AG09319 (cell line): ENCODE measurements around the gene PHF21B.

Experiments
- DNase-seq: peaks from one replicate; pipeline ENCODE4 v3.0.0-alpha.2; 2010; ENCODE audit warnings: low read depth; ENCODE audit errors: extremely low read depth
- CTCF ChIP-seq: IDR thresholded peaks from 2 replicates; pipeline ENCODE4 v1.5.1; 2011; ENCODE audit warnings: low read depth, mild to moderate bottlenecking, inconsistent platforms, low read length, moderate library complexity

Gene PHF21B

GRCh38 chr22:44880610-44881290, 129.1 kb downstream of the PHF21B start:
- TF ChIP-seq CTCF, result no peak

DNA sequence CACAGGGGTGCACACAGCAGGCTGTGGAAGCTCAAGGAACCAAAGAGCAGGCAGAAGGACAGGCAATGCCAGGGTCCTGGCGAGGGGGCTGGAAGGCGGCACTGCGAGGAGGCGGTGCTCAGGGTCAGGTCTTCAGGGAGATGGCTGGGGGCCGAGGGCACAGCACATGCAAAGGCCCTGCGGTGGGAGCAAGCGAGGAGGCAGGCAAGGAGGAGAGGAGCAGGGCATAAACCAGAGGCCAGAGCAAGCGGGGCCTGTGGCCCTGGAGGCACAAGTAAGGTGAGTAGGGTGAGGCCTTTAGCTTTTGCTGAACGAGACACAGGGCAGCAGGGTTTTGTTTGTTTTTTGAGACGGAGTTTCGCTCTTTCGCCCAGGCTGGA, 130.5 kb downstream of the PHF21B start:
- no peak for DNase-seq
- no peak for TF ChIP-seq CTCF

More at GRCh38 chr22:44880610-44881290, 129.1 kb downstream of the PHF21B start:
- DNase-seq, result no peak

DNA sequence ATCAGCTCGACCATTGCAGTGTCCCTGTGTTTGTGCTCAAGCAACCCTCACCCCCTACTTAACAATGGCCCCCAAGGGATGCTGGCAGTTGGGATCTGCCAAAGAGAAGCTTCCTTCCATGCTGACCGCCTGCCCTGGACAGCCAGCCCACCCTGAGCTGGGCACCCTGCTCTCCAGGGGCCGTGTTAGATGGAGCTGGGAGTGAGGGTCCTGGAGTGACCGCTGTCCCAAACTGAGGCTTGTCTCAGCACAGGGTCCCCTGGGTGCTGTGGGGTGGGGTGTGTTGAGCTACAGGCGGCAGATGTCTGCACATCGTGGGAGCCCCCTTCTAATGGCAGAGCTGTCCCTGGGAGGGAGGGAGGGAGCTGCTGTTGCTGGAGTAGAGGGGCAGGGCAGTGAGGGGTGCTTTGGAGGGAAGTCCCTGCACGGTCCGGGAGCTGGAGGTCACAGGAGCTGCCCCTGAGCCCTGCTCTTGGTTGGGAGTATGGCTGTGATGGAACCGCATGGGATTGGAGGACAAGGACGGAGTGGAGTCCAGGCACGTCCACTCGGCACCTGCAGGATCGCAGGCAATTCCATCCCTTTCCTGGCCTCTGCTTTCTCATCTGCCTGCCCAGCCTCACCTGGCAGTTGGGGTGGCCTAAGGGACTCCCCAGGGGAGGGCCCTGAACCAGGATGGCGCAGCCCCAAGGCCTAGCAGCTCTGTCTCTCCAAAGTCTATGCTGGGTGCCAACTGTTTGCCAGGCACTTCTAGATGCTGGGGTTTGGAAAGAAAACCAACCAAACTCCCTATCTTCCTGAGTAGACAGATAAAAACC, 131.1 kb downstream of the PHF21B start:
- TF ChIP-seq CTCF, result no peak
- no peak for DNase-seq

GRCh38 chr22:44876921-44877320, 132.9 kb downstream of the PHF21B start:
- DNase-seq, result no peak
- no peak for TF ChIP-seq CTCF

DNA sequence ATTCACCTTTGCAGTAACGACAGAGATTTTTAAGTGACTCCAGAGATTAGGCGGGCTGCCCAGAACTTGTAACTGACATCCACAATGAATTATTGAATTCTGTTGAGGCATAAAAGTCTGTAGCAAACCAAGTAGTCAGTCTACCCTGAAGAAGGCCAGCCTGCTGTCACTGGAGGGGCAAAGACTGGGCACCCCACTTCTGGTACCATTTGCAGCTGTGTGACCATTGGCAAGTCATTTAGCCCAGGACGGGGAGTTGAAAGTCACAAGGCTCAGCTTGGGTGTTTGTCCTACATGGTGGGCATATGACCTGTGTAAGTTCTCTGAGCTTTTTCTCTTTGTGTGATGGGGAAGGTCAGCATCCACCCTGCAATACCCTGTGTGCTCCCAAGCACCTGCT, 138.0 kb downstream of the PHF21B start:
- no peak for DNase-seq
- TF ChIP-seq CTCF, result no peak

- DNase-seq, result no peak
- TF ChIP-seq CTCF, result no peak
Measured at GRCh38 chr22:44870021-44870420, 139.8 kb downstream of the PHF21B start.

DNA sequence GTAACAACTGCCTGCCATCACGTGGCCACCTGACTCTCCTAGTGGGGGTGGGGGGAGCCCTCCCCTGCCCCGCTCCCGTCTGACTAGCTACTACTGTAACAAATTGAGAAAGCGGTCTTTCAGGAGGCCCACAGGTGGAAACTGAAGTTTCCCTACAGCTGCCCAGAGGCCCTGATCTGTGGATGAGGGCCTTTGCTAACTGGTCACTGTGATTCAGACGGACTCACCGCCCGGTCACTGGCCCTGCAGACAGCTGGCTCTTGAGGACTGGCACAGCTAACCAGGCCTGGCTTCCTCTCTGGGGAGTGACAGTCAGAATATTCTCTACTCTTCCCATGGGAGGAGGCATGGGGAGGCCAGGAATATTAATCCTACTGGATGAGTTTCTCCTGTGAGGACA, 140.6 kb downstream of the PHF21B start:
- no peak for TF ChIP-seq CTCF
- no peak for DNase-seq
